Stimulated activated CD4-positive, alpha-beta T cell treated with anti-CD3 and anti-CD28 coated beads, Interleukin-2, amount 100 ng/mL, for 4 hours (primary cell): Measurements from ENCODE around the gene SULT1E1.

ENCODE experiments used
- DNase-seq: peaks from one replicate; pipeline ENCODE4 v3.0.0-alpha.2; 2020; ENCODE audit warnings: low read depth

Gene SULT1E1

DNA sequence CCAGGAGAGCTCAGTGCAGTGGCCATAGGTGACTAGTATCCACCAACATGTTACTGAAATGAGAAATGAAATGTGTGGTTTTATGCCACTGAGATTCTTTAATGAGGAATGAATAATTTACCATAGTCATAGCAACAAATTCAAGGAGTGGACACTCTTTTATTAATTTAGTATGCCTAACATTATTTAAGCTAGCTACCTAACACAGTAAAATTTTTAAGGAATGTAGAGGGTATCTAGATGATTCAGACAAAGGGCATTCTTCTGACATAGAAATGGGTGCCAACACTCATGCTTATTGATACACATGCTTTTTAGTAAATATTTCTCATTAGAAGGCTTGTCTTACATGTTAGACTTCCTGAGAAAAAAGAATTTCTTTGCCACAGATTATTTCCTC, 66.2 kb downstream of the SULT1E1 start:
- DNase-seq = no peak
